Measurements from ENCODE around the gene RIMS1. TPM values are rescaled to one million over a fixed set of nuclear protein-coding genes. Genes with fewer than 3 reads are reported as not detected.
"Not testable (repeated sequence)": the region's sequence is repeated elsewhere in the genome, so short reads cannot be mapped to it uniquely, and the experiment has no call there.

The RIMS1 gene
- total RNA-seq, 1 donor from 2014 or later: not detected

DNA sequence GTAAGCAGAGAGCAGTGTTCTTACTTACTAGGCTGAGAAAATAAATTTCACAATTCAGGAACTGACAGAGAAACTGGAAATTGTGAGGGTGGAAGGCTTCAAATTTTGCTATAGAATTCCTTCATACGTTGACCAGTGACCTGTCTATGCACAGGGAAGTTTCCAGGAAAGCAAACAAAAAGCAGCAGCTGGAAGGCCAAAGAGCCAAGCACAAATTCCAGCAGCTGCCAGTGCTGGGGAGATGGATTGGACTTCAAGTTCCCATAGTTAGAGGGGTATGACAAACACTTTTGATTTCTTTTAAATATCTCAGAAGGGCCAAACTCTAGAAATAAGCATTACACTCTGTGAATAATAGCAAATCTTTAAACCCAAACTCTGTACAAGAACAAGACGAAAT lies 436.4 kb downstream of the RIMS1 start:
- intact Hi-C loops (cut with micrococcal nuclease): no loop called here

DNA sequence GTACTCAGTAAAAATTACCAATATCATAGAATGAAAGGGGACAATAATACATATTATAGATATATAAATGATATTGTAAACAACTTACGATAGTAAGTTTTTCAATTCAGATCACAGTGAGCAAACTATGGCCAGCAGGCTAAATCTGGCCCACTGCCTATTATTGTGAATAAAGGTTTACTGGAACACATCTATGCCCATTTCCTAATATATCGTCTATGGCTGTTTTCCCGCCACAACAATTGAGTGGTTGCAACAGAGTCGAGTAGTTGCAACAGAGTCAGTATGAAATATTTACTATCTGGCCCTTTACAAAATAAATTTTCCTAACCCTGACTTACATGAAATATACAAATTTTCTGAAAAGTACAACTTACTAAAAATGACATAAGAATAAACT lies 438.2 kb downstream of the RIMS1 start:
- intact Hi-C loops (cut with micrococcal nuclease): no loop called here

GRCh38 chr6:72328775-72329174 lies 442.4 kb downstream of the RIMS1 start:
- intact Hi-C loops (cut with micrococcal nuclease): no loop called here

- intact Hi-C loops (cut with micrococcal nuclease): not testable (repeated sequence)
These were observed 448.9 kb downstream of the RIMS1 start for GRCh38 chr6:72335203-72335602.

- intact Hi-C loops (cut with micrococcal nuclease): no loop called here
These were observed 462.6 kb downstream of the RIMS1 start for GRCh38 chr6:72348926-72349325.

DNA sequence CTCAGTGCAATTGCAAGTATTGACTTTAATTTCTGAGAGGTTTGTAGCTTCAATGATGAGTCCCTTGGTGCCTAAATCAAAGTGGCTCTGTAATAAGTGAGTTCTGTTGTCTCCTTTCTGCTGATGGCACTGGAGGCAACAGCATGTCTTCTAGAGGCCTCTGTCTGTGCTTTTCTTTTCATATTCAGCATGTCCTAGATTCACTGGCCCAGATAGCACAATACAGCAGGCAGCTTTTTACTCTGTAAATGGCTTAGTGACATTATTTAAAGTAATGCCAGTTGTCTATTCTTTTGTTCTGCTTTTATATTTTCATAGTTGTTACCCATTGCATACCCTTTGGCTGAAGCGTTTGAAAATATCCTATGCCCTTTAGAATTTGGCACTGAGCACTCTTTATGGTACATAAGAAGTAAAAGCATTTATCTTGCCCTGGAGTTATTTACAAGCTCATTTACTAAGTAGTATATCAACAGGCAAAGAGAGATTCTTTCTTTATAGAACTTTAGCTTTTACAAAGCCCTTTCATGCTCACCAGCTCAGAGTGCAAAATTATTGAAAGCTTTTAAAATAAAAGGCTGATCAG lies 464.0 kb downstream of the RIMS1 start:
- intact Hi-C loops (cut with micrococcal nuclease): no loop called here

DNA sequence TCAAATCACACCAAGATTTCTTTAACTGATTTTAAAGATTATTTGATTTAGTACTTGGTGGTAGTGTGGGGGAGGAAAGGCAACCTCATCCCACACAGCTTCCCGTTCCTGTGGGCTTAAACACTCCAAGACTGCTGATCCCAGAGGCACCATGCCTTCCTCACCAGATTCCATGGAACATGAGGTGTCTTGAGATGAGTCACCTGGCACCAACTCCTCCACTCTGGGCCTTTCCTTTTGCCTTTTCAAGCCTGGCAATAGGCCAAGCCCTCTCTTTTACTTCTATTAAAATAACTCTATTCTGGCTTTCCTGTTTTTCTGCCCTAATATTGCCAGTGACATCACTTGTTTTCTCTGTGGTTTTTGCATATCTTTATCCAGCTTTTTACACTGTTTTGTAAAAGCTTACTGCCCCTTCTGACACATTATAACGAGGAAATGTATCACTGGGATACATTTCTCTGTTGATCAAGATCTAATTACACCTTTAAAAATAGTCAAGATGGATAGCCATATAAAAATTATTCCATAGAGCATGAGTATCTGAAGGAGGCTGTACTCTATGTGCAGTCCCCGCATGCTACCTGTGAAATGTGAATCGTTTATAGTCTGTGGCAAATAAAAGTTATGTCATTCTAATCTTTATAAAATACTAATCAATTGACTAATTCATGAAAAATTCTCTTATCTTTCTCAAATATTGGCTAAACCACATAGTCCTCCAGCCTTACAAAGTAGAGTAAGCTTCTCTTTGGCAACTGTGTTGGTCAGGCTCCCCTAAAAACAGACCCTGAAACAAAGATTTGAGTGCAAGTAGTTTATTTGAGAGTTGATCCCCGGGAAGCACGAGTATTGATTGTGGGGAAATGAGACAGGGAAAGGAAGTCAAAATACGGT lies 477.7 kb downstream of the RIMS1 start:
- intact Hi-C loops (cut with micrococcal nuclease): no loop called here

GRCh38 chr6:72365773-72366172 lies 479.4 kb downstream of the RIMS1 start:
- intact Hi-C loops (cut with micrococcal nuclease): no loop called here

DNA sequence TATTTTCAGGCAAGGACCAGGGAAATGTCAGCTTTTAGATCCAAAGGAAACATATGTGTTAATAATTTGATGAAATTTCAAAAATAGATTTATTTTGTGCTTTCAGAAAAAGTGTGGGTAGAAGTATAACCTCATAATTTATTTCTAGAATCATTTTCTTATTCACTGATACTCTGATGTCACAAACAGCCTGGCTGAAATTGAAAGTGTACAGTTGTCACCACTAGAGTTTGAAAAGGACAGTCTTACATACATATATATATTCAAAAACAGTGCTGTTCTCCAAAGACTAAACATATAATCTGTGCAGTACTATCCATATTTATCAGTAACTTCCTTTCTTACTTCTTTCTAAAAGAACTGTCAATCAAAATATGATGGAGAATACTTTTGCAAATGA lies 481.1 kb downstream of the RIMS1 start:
- intact Hi-C loops (cut with micrococcal nuclease): no loop called here

DNA sequence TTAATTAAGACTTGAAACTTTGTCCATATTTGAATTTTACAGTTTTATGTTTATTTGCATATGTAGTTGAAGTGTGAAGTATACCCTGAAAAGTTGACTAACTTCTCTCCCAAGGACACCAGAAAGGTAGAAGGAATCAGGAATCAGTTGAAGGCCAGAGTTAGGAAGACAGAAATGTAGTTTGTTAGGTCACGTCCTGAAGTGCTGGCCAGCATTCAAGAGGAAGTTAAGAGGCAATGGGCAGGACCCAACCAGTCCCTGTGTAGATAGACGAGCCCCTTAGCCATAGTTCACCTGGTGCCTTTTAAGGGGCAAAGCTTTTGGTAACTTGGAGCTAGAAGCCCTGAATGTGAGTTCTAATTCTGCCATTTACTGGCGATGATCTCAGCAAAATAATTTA lies 485.1 kb downstream of the RIMS1 start:
- intact Hi-C loops (cut with micrococcal nuclease): no loop called here

DNA sequence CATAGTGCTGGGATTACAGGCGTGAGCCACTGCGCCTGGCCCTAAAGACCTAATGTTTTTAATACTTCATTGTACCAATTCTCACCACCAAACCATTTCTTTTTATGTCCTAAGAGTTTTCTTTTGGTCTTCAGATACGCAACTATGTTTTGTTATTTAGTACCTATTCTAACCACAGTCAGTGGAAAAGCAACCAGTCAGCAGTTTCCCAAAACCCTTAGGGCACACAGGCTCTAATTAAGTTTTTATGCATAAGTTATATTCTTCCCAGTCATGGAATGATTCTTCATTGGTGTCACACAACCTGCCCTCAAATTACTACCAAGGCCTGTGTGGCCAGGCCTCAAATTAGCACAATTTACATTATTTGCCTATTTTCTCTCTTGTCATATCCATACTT lies 487.8 kb downstream of the RIMS1 start:
- intact Hi-C loops (cut with micrococcal nuclease): no loop called here

DNA sequence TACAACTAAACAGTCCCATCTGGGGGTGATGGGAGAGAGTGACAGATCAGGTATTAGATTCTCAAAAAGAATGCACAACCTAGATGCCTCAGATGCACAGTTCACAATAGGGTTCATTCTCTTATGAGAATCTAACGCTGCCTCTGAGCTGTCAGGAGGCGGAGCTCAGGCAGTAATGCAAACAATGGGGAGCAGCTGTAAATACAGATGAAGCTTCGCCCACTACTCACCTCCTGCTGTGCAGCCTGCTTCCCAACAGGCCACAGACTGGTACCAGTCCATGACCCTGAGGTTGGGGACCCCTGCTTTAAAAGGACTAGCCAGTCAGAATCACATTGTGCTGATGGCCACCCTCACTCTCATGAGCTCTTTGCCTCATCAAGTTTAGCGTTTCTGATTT lies 488.5 kb downstream of the RIMS1 start:
- intact Hi-C loops (cut with micrococcal nuclease): no loop called here

GRCh38 chr6:72376736-72377135 lies 490.4 kb downstream of the RIMS1 start:
- intact Hi-C loops (cut with micrococcal nuclease): no loop called here

- intact Hi-C loops (cut with micrococcal nuclease): no loop called here
These were observed 494.7 kb downstream of the RIMS1 start for GRCh38 chr6:72381076-72381475.

DNA sequence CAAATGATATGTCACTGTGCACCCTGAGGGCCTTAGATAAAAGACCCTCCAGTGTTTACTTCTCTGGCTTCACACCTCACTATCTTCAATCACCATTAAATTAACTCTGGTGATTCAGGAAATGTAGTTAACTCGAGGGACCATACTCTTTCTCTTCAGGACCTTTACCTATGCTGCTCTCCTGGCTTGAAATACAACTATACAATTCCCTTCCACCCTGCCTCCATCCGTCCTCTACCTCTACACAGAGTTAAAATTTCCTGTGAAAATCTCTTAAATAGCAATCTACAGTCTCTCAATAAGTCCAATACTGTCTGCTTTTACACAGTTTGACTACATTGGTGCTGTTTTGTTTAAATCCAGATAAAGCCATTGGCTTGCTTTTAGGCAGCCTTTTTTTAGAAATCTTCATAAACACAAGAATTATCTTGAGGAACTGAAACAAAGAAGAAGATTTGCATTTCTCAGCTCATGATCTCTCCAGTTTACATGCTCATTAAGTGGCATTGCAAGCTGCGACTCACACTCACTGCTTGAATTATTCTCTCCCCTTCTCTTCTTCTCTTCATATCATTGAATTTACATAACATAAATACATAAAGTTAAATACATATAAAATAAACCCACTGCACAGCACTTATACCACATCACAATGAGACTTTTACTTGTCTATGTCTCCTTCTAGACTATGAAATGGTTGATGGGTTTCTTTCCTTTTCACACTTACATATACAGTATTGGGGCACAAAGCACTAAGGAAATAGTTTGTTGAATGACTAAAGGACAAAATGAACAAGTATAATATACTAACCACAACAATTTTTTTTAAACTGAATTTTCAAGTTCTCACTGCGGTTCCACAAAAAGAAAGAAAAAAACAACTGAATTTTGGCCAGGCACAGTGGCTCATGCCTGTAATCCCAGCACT lies 496.5 kb downstream of the RIMS1 start:
- intact Hi-C loops (cut with micrococcal nuclease): no loop called here

- intact Hi-C loops (cut with micrococcal nuclease): no loop called here
These were observed 500.0 kb downstream of the RIMS1 start for GRCh38 chr6:72386324-72386723.

GRCh38 chr6:72389698-72390097 lies 503.3 kb downstream of the RIMS1 start:
- intact Hi-C loops (cut with micrococcal nuclease): no loop called here

GRCh38 chr6:72390548-72390947 lies 504.2 kb downstream of the RIMS1 start:
- intact Hi-C loops (cut with micrococcal nuclease): no loop called here

DNA sequence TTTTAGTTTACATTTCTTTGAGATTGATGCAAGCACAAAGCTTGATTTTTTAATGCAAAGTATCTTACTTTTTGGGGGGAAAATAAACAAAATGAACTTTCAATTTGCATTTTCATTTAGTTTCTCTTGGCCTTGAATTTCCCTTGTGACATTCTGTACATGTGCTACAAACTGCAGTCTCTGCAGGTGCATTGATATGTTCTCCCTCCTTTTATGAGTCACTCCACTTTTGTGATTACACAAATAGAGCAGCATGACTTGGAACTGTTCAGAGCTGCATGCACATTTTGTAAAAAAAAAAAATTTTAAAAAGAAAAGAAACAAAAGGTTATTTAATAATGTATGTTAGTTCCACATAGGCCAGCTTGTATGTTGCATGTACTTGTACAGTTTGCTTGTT lies 515.5 kb downstream of the RIMS1 start:
- intact Hi-C loops (cut with micrococcal nuclease): no loop called here

DNA sequence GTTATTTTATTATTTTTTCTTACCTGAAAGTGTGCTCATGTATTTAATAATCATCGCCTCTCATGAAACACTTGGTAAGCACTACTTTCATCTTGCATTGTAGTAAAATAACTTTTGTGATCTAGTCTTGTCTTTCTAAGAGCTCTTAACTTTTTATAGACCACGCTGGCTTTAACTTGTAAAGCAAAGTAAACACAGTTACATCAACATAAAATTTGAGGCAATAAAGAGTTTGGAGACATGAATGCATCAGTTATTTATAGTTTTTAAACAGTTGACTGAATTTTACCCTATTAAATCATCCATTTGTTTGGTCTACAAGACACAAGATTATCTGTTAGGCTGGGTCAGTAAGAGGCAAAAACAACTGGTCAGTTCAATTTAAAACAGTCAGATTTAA lies 517.1 kb downstream of the RIMS1 start:
- intact Hi-C loops (cut with micrococcal nuclease): no loop called here

DNA sequence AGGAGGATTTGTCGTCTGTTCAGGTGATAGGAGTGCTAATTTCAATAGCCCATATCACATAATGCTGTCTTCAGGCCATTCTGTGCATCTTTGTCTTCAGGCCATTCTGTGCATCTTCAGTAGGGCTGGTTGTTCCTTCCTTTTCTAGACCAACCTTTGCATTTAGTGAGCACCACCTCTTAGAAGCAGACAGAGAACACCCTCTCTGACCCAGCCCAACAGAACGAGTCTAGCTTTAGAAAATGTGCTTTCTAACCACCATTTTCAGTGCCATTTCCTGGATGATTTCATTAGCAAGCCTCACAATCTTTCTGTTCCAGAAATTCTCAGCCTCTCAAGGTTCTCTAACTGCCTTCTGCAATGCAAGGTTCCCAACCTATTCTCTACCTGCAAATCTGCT lies 520.2 kb downstream of the RIMS1 start:
- intact Hi-C loops (cut with micrococcal nuclease): no loop called here

- intact Hi-C loops (cut with micrococcal nuclease): no loop called here
These were observed 524.4 kb downstream of the RIMS1 start for GRCh38 chr6:72410769-72411168.

Data from T-helper 1 cell treated with Interleukin-12 subunit alpha and Interleukin-12 subunit beta and Interleukin-4 antibody, amounts not matched to agents 30 ng/mL and 1 ng/mL, for 36 hours (primary cell).